Gastrocnemius medialis (tissue), 4 donors: ENCODE results near the gene DLEC1. TPM values are rescaled to one million over a fixed set of nuclear protein-coding genes. Genes with fewer than 3 reads are reported as not detected.

Experiments used
- ATAC-seq, 2 donors: fragments of 150-250 bp; one replicate each; pipeline ENCODE4 v1.9.1; 2016
- DNase-seq, 2 donors: peaks; one replicate each; pipeline ENCODE4 v3.0.0-alpha.2; 2019
- H3K27ac ChIP-seq, 4 donors: fragments of 200-600 bp; sonication (generic); 1 replicate in 1 of 4; 2 replicates in 3 of 4; pipeline ENCODE4 v1.5.1; 2016 to 2018; ENCODE audit warnings: mild to moderate bottlenecking in 2 of 4, moderate library complexity in 1 of 4
- H3K27me3 ChIP-seq, 3 donors: fragments of 200-600 bp; sonication (generic) in 2 of 3; 1 replicate in 1 of 3; 2 replicates in 2 of 3; pipeline versions ENCODE4 v1.5.1 to v1.6.0; 2016 to 2019; ENCODE audit warnings: mild to moderate bottlenecking in 1 of 3, moderate library complexity in 1 of 3
- H3K36me3 ChIP-seq, 2 donors: fragments of 200-600 bp; sonication (generic) in 1 of 2; one replicate each; pipeline ENCODE4 v1.5.1; 2017 to 2018
- H3K4me1 ChIP-seq, 2 donors: fragments of 200-600 bp; sonication (generic) in 1 of 2; one replicate each; pipeline ENCODE4 v1.5.1; 2016 to 2017; ENCODE audit warnings: mild to moderate bottlenecking in 2 of 2
- H3K4me3 ChIP-seq, 4 donors: fragments of 200-600 bp; sonication (generic) in 3 of 4; 1 replicate in 1 of 4; 2 replicates in 3 of 4; pipeline ENCODE4 v1.5.1; 2016 to 2019; ENCODE audit warnings: mild to moderate bottlenecking in 2 of 4
- H3K9me3 ChIP-seq, 3 donors: fragments of 200-600 bp; sonication (generic) in 2 of 3; 1 replicate in 1 of 3; 2 replicates in 2 of 3; pipeline ENCODE4 v1.5.1; 2016 to 2019
- POLR2A ChIP-seq, 2 donors: fragments of 450-650 bp; IDR thresholded peaks; one replicate each; pipeline ENCODE4 v1.6.1; 2017; ENCODE audit warnings: antibody characterized with exemption in 2 of 2, mild to moderate bottlenecking in 2 of 2, moderate library complexity in 2 of 2
- in situ Hi-C, 4 donors: fragments of 200-750 bp; cut with MboI; loops; one replicate each; pipeline versions ENCODE4 v1.15.0 to v1.8.0; 2017; ENCODE audit warnings: low sequenced_read_pairs in 4 of 4
- intact Hi-C: fragments of 100-400 bp; cut with DNase I; formaldehyde crosslinking; loops from one replicate; pipeline ENCODE4 v1.15.1; 2023; ENCODE audit warnings: low total_unique reads
- total RNA-seq, 4 donors: library from RNA; depleted of rRNA; stranded (reverse); fragments of >200 nt; gene quantifications; one replicate each; pipeline versions ENCODE4 v1.1.0 to v1.2.3, GENCODE V29; 2016
- TF ChIP-seq, protein P1 (sequence below), 5 experiments: fragments of 450-650 bp in 3 of 5; fragments of 200-600 bp in 2 of 5; sonication (generic) in 2 of 5; IDR thresholded peaks in 4 of 5; conservative IDR thresholded peaks in 1 of 5; 1 replicate in 4 of 5; 2 replicates in 1 of 5; pipeline ENCODE4 v1.5.1; 2016 to 2019; ENCODE audit warnings: antibody characterized with exemption in 5 of 5, mild to moderate bottlenecking in 3 of 5, moderate library complexity in 3 of 5

DLEC1 gene
- total RNA-seq, 4 donors from 2014 or later, result not detected

- no peak overlapping the region for H3K4me3 ChIP-seq
- H3K27me3 ChIP-seq, result no peaks in the 10 kb centered on the region
- ATAC-seq (no peak), DNase-seq (peak in 1 of 2 donors; percentile 10)
- in situ Hi-C loops (no loop called here), intact Hi-C loops (no loop called here)
- H3K36me3 ChIP-seq, result no peaks in the 10 kb centered on the region
- H3K4me1 ChIP-seq, result peaks cover 5 to 6% of the 10 kb centered on the region in 2 donors
- no peak overlapping the region for H3K27ac ChIP-seq
- TF ChIP-seq, protein P1, sequence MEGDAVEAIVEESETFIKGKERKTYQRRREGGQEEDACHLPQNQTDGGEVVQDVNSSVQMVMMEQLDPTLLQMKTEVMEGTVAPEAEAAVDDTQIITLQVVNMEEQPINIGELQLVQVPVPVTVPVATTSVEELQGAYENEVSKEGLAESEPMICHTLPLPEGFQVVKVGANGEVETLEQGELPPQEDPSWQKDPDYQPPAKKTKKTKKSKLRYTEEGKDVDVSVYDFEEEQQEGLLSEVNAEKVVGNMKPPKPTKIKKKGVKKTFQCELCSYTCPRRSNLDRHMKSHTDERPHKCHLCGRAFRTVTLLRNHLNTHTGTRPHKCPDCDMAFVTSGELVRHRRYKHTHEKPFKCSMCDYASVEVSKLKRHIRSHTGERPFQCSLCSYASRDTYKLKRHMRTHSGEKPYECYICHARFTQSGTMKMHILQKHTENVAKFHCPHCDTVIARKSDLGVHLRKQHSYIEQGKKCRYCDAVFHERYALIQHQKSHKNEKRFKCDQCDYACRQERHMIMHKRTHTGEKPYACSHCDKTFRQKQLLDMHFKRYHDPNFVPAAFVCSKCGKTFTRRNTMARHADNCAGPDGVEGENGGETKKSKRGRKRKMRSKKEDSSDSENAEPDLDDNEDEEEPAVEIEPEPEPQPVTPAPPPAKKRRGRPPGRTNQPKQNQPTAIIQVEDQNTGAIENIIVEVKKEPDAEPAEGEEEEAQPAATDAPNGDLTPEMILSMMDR (IDR thresholded peaks at IDR 0.05 in 4 of 5, conservative IDR thresholded peaks at IDR 0.05 in 1 of 5), result no peak
- no peak for TF ChIP-seq POLR2A (IDR thresholded peaks at IDR 0.05)
- no peaks in the 10 kb centered on the region for H3K9me3 ChIP-seq
These were observed 38.6 kb upstream of the DLEC1 start for GRCh38 chr3:38000242-38000916.

DNA sequence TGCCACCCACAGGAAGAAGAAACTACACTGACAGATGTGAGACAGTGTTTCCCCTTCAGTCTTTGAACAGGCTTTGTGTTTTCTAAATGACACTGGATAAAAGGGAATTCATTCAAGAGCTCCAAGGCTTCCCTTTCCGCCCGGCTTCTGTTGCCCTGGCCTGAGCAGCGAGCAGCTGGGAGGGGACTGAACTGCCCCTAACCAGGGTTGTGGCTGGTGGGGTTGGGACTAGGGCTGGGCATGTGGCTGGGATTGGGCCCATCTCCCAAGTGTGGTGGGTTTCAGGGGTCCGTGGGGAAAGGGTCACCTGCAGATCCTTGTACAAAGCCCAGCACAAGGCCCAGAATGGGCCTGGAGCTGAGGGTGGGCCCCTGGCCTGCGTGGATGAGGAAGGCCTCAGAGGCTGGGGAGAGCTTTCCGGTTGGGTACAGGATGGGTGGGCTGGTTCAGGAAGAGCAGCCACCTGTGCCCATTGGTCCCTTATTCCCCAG is 38.0 kb upstream of the DLEC1 start:
- intact Hi-C loops, result no loop called here
- no peaks in the 10 kb centered on the region for H3K36me3 ChIP-seq

DNA sequence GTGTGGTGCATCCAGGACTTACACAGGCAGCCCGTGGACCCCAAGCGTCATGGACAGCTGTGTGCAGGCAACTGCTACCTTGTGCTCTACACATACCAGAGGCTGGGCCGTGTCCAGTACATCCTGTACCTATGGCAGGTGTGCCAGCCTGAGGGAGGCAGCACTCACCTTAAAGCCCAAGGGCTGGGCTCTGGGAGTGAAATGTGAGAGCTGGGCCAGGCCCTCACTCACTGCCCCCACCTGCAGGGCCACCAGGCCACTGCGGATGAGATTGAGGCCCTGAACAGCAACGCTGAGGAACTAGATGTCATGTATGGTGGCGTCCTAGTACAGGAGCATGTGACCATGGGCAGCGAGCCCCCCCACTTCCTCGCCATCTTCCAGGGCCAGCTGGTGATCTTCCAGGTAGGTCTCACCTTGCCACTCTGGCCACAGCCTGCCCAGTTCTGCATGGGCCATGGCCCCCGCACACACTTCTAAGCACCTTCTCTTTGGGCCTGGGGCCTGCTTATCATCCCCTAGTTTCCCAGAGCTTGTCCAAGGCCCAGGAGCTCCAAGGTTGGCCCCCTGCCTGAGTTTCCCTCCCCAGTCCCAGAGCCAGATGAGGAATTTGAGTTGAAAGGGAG is 37.4 kb upstream of the DLEC1 start:
- intact Hi-C loops, result no loop called here
- Histone ChIP-seq H3K36me3 (no peaks in the 10 kb centered on the region), H3K4me1 (peaks cover 5 to 6% of the 10 kb centered on the region in 2 donors), H3K27ac (no peak overlapping the region), H3K4me3 (no peak overlapping the region), H3K9me3 (no peaks in the 10 kb centered on the region), H3K27me3 (no peaks in the 10 kb centered on the region)
- in situ Hi-C loops, result no loop called here
- no peak for ATAC-seq
- peak in 1 of 2 donors; percentile 12 for DNase-seq
- no peak for TF ChIP-seq POLR2A (IDR thresholded peaks at IDR 0.05)
- TF ChIP-seq, protein P1 (IDR thresholded peaks at IDR 0.05 in 4 of 5, conservative IDR thresholded peaks at IDR 0.05 in 1 of 5), result no peak

More for the DNA sequence above, 38.0 kb upstream of the DLEC1 start:
- H3K9me3 ChIP-seq, result no peaks in the 10 kb centered on the region
- H3K4me3 ChIP-seq, result no peak overlapping the region
- DNase-seq (peak in 1 of 2 donors; percentile 7), ATAC-seq (no peak)
- H3K27me3 ChIP-seq, result no peaks in the 10 kb centered on the region
- in situ Hi-C loops, result no loop called here
- TF ChIP-seq, protein P1 (IDR thresholded peaks at IDR 0.05 in 4 of 5, conservative IDR thresholded peaks at IDR 0.05 in 1 of 5), result no peak
- no peak for TF ChIP-seq POLR2A (IDR thresholded peaks at IDR 0.05)
- peaks cover 5 to 6% of the 10 kb centered on the region in 2 donors for H3K4me1 ChIP-seq
- no peak overlapping the region for H3K27ac ChIP-seq

DNA sequence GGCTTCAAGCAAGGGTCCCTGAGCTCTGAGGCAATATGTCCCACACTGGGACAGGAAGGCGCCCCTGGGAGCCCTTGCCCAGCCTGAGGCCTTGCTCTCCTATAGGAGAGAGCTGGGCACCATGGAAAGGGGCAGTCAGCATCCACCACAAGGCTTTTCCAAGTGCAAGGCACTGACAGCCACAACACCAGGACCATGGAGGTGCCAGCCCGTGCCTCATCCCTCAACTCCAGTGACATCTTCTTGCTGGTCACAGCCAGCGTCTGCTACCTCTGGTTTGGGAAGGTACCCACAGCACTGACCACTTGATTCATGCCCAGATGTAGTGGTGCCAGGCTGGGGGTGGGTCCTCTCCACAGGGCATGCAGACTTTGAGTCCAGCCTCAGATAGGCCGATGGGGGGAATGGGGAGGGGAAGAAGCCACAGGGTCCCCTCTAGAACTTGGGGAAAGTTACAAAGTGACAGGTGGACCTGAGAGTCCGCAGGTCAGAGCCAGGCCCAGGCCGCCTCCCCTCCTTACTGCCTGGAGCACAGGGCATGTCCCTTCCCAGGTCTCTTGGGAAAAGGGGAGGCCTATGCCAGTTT is 36.6 kb upstream of the DLEC1 start:
- H3K36me3 ChIP-seq, result no peaks in the 10 kb centered on the region

More for the DNA sequence above, 36.6 kb upstream of the DLEC1 start:
- TF ChIP-seq, protein P1 (IDR thresholded peaks at IDR 0.05 in 4 of 5, conservative IDR thresholded peaks at IDR 0.05 in 1 of 5), result no peak
- no peak for TF ChIP-seq POLR2A (IDR thresholded peaks at IDR 0.05)
- intact Hi-C loops (no loop called here), in situ Hi-C loops (no loop called here)
- peaks cover 5 to 6% of the 10 kb centered on the region in 2 donors for H3K4me1 ChIP-seq
- DNase-seq (peak in 1 of 2 donors; percentile 10), ATAC-seq (no peak)
- no peaks in the 10 kb centered on the region for H3K27me3 ChIP-seq
- H3K27ac ChIP-seq, result no peak overlapping the region
- H3K4me3 ChIP-seq, result no peak overlapping the region
- no peaks in the 10 kb centered on the region for H3K9me3 ChIP-seq
